Muscle of back (tissue), 11 donors: Measurements from ENCODE around the gene DNASE1L2. TPM values are rescaled to one million over a fixed set of nuclear protein-coding genes. Genes with fewer than 3 reads are reported as not detected.
"Not testable (repeated sequence)": the region's sequence is repeated elsewhere in the genome, so short reads cannot be mapped to it uniquely, and the experiment has no call there.

Experiments
- DNase-seq, 3 donors: peaks; one replicate each; pipeline versions ENCODE4 v3.0.0 to v3.0.0-alpha.2; 2013
- polyA plus RNA-seq, 10 donors: library from polyadenylated mRNA; unstranded; fragments of 120-200 nt; gene quantifications; one replicate each; pipeline ENCODE4 v1.2.1, GENCODE V29; 2013; ENCODE audit not compliant: insufficient read length in 10 of 10

DNASE1L2 gene
- polyA plus RNA-seq, 10 donors: 0.35 to 1.1 (median 0.71) TPM

GRCh38 chr16:2203119-2203688, 33.0 kb upstream of the DNASE1L2 start:
- DNase-seq: not testable (repeated sequence)

GRCh38 chr16:2204416-2205103, 31.7 kb upstream of the DNASE1L2 start:
- no peak for DNase-seq

GRCh38 chr16:2205104-2205966, 30.9 kb upstream of the DNASE1L2 start, which contains the start of gene MLST8:
Gene MLST8 (plus strand): TSS chr16:2205454. CDS start chr16:2206086, 632 bp downstream.
- peak; percentile 85 to 98 (median 93) for DNase-seq

GRCh38 chr16:2205967-2206313, 30.3 kb upstream of the DNASE1L2 start:
- DNase-seq: no peak

- no peak for DNase-seq
Measured at GRCh38 chr16:2206420-2206779, 29.8 kb upstream of the DNASE1L2 start.

GRCh38 chr16:2206780-2207433, 29.3 kb upstream of the DNASE1L2 start:
- DNase-seq: no peak

GRCh38 chr16:2207872-2208271, 28.4 kb upstream of the DNASE1L2 start:
- DNase-seq: no peak

- no peak for DNase-seq
Measured at GRCh38 chr16:2208308-2208707, 27.9 kb upstream of the DNASE1L2 start.

- no peak for DNase-seq
Measured at GRCh38 chr16:2208772-2209171, 27.5 kb upstream of the DNASE1L2 start.

GRCh38 chr16:2209258-2210008, 26.8 kb upstream of the DNASE1L2 start:
- DNase-seq: no peak

- DNase-seq: no peak
Measured at GRCh38 chr16:2210009-2210332, 26.3 kb upstream of the DNASE1L2 start.

GRCh38 chr16:2210386-2211365, 25.6 kb upstream of the DNASE1L2 start, which contains the start of gene BRICD5:
Gene BRICD5 (minus strand): TSS chr16:2210863. CDS start chr16:2210833, 30 bp downstream.
- DNase-seq: no peak

GRCh38 chr16:2211923-2212347, 24.3 kb upstream of the DNASE1L2 start:
- no peak for DNase-seq

- DNase-seq: peak; percentile 40 to 46 (median 43)
Measured at GRCh38 chr16:2212362-2213324, 23.6 kb upstream of the DNASE1L2 start.

GRCh38 chr16:2213817-2214718, 22.2 kb upstream of the DNASE1L2 start:
- DNase-seq: no peak

GRCh38 chr16:2214719-2214968, 21.6 kb upstream of the DNASE1L2 start, which contains the start of gene PGP:
Gene PGP (minus strand): TSS chr16:2214840. CDS start chr16:2214777, 63 bp downstream.
- DNase-seq: no peak

GRCh38 chr16:2216330-2216729, 19.9 kb upstream of the DNASE1L2 start:
- no peak for DNase-seq
